ENCODE measurements around the gene MLEC. TPM values are rescaled to one million over a fixed set of nuclear protein-coding genes. Genes with fewer than 3 reads are reported as not detected.
A peak's percentile ranks its signal among the peaks of the same experiment; 100 is the strongest.

Gene MLEC
- total RNA-seq, 2 donors from 2014 or later: 331 to 500 TPM

- H3K27me3 ChIP-seq: no peaks in the 10 kb centered on the region
- peak within 1 kb of the TSS; percentile 88 to 92 for H3K9ac ChIP-seq (ENCODE audit: low read depth in 2 of 2, low read length in 2 of 2)
- peak within 1 kb of the TSS; percentile 83 for H3K27ac ChIP-seq
- intact Hi-C loops (cut with DNase I): loop anchor here (2.0 kb wide), 2 partner anchors 17 to 63 kb away; no protein-coding TSS in a partner anchor
- DNase-seq: peak; percentile 77
- H3K4me1 ChIP-seq: peaks cover 12% of the 10 kb centered on the region
- no peak for TF ChIP-seq CTCF (IDR thresholded peaks at IDR 0.05)
- peak within 1 kb of the TSS; percentile 93 for H3K4me3 ChIP-seq
- H3K9me3 ChIP-seq: no peaks in the 10 kb centered on the region
- no peaks in the 10 kb centered on the region for H3K36me3 ChIP-seq
These were observed 23.3 kb downstream of the MLEC start, which contains the start of gene UNC119B for GRCh38 chr12:120710031-120710804. TSS of gene UNC119B (plus strand) at chr12:120710458. CDS start at chr12:120710475, 17 bp downstream.

GRCh38 chr12:120710805-120711296 lies 23.9 kb downstream of the MLEC start:
- peak overlapping the region; percentile 93 for H3K4me3 ChIP-seq
- peak overlapping the region; percentile 83 for H3K27ac ChIP-seq
- TF ChIP-seq CTCF (IDR thresholded peaks at IDR 0.05): no peak
- DNase-seq: peak; percentile 51
- intact Hi-C loops (cut with DNase I): loop anchor here (2.0 kb wide), 2 partner anchors 18 to 64 kb away; no protein-coding TSS in a partner anchor
- no peaks in the 10 kb centered on the region for H3K27me3 ChIP-seq
- H3K4me1 ChIP-seq: peaks cover 12% of the 10 kb centered on the region
- peak overlapping the region; percentile 88 to 92 for H3K9ac ChIP-seq (ENCODE audit: low read depth in 2 of 2, low read length in 2 of 2)
- H3K9me3 ChIP-seq: no peaks in the 10 kb centered on the region
- H3K36me3 ChIP-seq: no peaks in the 10 kb centered on the region

- H3K9ac ChIP-seq (ENCODE audit: low read depth in 2 of 2, low read length in 2 of 2): peak overlapping the region; percentile 88 to 92
- no peak for TF ChIP-seq CTCF (IDR thresholded peaks at IDR 0.05)
- H3K4me3 ChIP-seq: peak overlapping the region; percentile 93
- H3K4me1 ChIP-seq: peaks cover 17% of the 10 kb centered on the region
- H3K36me3 ChIP-seq: no peaks in the 10 kb centered on the region
- H3K27me3 ChIP-seq: no peaks in the 10 kb centered on the region
- DNase-seq: peak; percentile 40
- intact Hi-C loops (cut with DNase I): loop anchor here (2.0 kb wide), 2 partner anchors 19 to 65 kb away; no protein-coding TSS in a partner anchor
- peak overlapping the region; percentile 83 for H3K27ac ChIP-seq
- no peaks in the 10 kb centered on the region for H3K9me3 ChIP-seq
These were observed 24.5 kb downstream of the MLEC start for GRCh38 chr12:120711411-120711810.

GRCh38 chr12:120712610-120713009 lies 25.7 kb downstream of the MLEC start:
- H3K27me3 ChIP-seq: no peaks in the 10 kb centered on the region
- peaks cover 18% of the 10 kb centered on the region for H3K4me1 ChIP-seq
- H3K4me3 ChIP-seq: no peak overlapping the region
- H3K9ac ChIP-seq (ENCODE audit: low read depth in 2 of 2, low read length in 2 of 2): no peak overlapping the region
- intact Hi-C loops (cut with DNase I): no loop called here
- H3K36me3 ChIP-seq: no peaks in the 10 kb centered on the region
- no peak for DNase-seq
- no peak for TF ChIP-seq CTCF (IDR thresholded peaks at IDR 0.05)
- no peaks in the 10 kb centered on the region for H3K9me3 ChIP-seq
- no peak overlapping the region for H3K27ac ChIP-seq

- H3K27ac ChIP-seq: no peak overlapping the region
- no peak overlapping the region for H3K9ac ChIP-seq (ENCODE audit: low read depth in 2 of 2, low read length in 2 of 2)
- no peak overlapping the region for H3K4me3 ChIP-seq
- peaks cover 21% of the 10 kb centered on the region for H3K4me1 ChIP-seq
- H3K27me3 ChIP-seq: no peaks in the 10 kb centered on the region
- H3K36me3 ChIP-seq: no peaks in the 10 kb centered on the region
- peak; percentile 78 for TF ChIP-seq CTCF (IDR thresholded peaks at IDR 0.05)
- intact Hi-C loops (cut with DNase I): loop anchor here (1.0 kb wide), 1 partner anchor 66 kb away; no protein-coding TSS in a partner anchor
- no peaks in the 10 kb centered on the region for H3K9me3 ChIP-seq
- DNase-seq: peak; percentile 87
These were observed 27.0 kb downstream of the MLEC start for GRCh38 chr12:120713861-120714482.
